Upper lobe of left lung (tissue), 6 donors: ENCODE data around the gene GNAO1. TPM values are rescaled to one million over a fixed set of nuclear protein-coding genes. Genes with fewer than 3 reads are reported as not detected.

Source experiments
- ATAC-seq, 2 donors: fragments of 200-7000 bp; cut with Tn5 transposase; one replicate each; pipeline ENCODE4 v1.9.1; 2022; ENCODE audit warnings: mild to moderate bottlenecking in 2 of 2, moderate library complexity in 2 of 2; ENCODE audit not compliant: low FRiP score in 2 of 2
- DNase-seq, 2 donors: peaks; one replicate each; pipeline ENCODE4 v3.0.0-alpha.2; 2019 to 2020
- H3K27ac ChIP-seq, 4 donors: fragments of 200-600 bp; sonication (generic); one replicate each; pipeline ENCODE4 v1.5.1; 2016 to 2019
- H3K27me3 ChIP-seq, 4 donors: fragments of 200-600 bp; sonication (generic); one replicate each; pipeline ENCODE4 v1.5.1; 2017 to 2019
- H3K36me3 ChIP-seq, 4 donors: fragments of 200-600 bp; sonication (generic); one replicate each; pipeline ENCODE4 v1.5.1; 2016 to 2019
- H3K4me1 ChIP-seq, 4 donors: fragments of 200-600 bp; sonication (generic); one replicate each; pipeline ENCODE4 v1.5.1; 2018 to 2019
- H3K4me3 ChIP-seq, 4 donors: fragments of 200-600 bp; sonication (generic); one replicate each; pipeline ENCODE4 v1.5.1; 2017 to 2019; ENCODE audit warnings: mild to moderate bottlenecking in 2 of 4, moderate library complexity in 1 of 4
- H3K9me3 ChIP-seq, 4 donors: fragments of 200-600 bp; sonication (generic); one replicate each; pipeline ENCODE4 v1.5.1; 2018 to 2019
- CTCF ChIP-seq, 6 experiments: fragments of 450-650 bp in 4 of 6; fragments of 200-600 bp in 2 of 6; sonication (generic) in 2 of 6; IDR thresholded peaks; one replicate each; pipeline ENCODE4 v1.5.1; 2016 to 2019; ENCODE audit warnings: antibody characterized with exemption in 6 of 6
- EP300 ChIP-seq, 4 donors: sonication (generic); formaldehyde crosslinking; IDR thresholded peaks; one replicate each; pipeline ENCODE4 v1.5.1; 2017; ENCODE audit warnings: antibody characterized with exemption in 4 of 4, control low read depth in 2 of 4
- POLR2A ChIP-seq, 4 donors: fragments of 450-650 bp; IDR thresholded peaks; one replicate each; pipeline ENCODE4 v1.5.1; 2016 to 2017; ENCODE audit warnings: antibody characterized with exemption in 4 of 4, mild to moderate bottlenecking in 2 of 4
- POLR2AphosphoS5 ChIP-seq, 2 donors: sonication (generic); formaldehyde crosslinking; IDR thresholded peaks; one replicate each; pipeline ENCODE4 v1.5.1; 2017; ENCODE audit warnings: antibody characterized with exemption in 2 of 2
- WGBS, 2 donors: methylation state at CpG; one replicate each; pipeline ENCODE4 v1.1.5; 2017 to 2018; 5-methylcytosine and 5-hydroxymethylcytosine counted together
- total RNA-seq, 6 donors: library from RNA; depleted of rRNA in 4 of 6; stranded (reverse); fragments of >200 nt in 4 of 6; gene quantifications; one replicate each; pipeline versions ENCODE4 v1.1.0 to v1.2.1, GENCODE V29; 2016 to 2021
- donor health status: DM: no; HTN: no; CAD: no; lungs with moderate emphysema.
- donor health status: DM: no; HTN: yes; CAD: no; lungs with severe emphysema.

GNAO1 gene
- total RNA-seq, 6 donors from 2014 or later, result 0.46 to 2.7 (median 0.79) TPM; not detected in 1

- WGBS, 2 donors, result 68 to 76% methylated on average over 4 of the region's 4 CpGs
- TF ChIP-seq EP300 (IDR thresholded peaks at IDR 0.05) (no peak), CTCF (IDR thresholded peaks at IDR 0.05) (no peak), POLR2A (IDR thresholded peaks at IDR 0.05) (no peak), POLR2AphosphoS5 (IDR thresholded peaks at IDR 0.05) (no peak)
- no peak for ATAC-seq
Measured at GRCh38 chr16:56273615-56274014, 82.3 kb downstream of the GNAO1 start.

GRCh38 chr16:56274369-56274768, 83.1 kb downstream of the GNAO1 start:
- ATAC-seq, result no peak
- Histone ChIP-seq H3K27me3 (no peaks in the 10 kb centered on the region), H3K9me3 (no peaks in the 10 kb centered on the region), H3K27ac (no peak overlapping the region), H3K4me1 (no peaks in the 10 kb centered on the region), H3K36me3 (no peaks in the 10 kb centered on the region), H3K4me3 (no peak overlapping the region)
- DNase-seq, result no peak
- WGBS, 2 donors, result 94 to 96% methylated on average over 4 of the region's 4 CpGs
- TF ChIP-seq CTCF (IDR thresholded peaks at IDR 0.05) (no peak), EP300 (IDR thresholded peaks at IDR 0.05) (no peak), POLR2A (IDR thresholded peaks at IDR 0.05) (no peak), POLR2AphosphoS5 (IDR thresholded peaks at IDR 0.05) (no peak)

More at GRCh38 chr16:56273615-56274014, 82.3 kb downstream of the GNAO1 start:
- H3K9me3 ChIP-seq, result no peaks in the 10 kb centered on the region
- H3K36me3 ChIP-seq, result no peaks in the 10 kb centered on the region
- no peaks in the 10 kb centered on the region for H3K27me3 ChIP-seq
- DNase-seq, result no peak
- no peak overlapping the region for H3K4me3 ChIP-seq
- no peaks in the 10 kb centered on the region for H3K4me1 ChIP-seq
- H3K27ac ChIP-seq, result no peak overlapping the region

- 41 to 62% methylated on average over 4 of the region's 4 CpGs for WGBS, 2 donors
- ATAC-seq (no peak), DNase-seq (no peak)
- H3K27me3 ChIP-seq, result no peaks in the 10 kb centered on the region
- no peaks in the 10 kb centered on the region for H3K9me3 ChIP-seq
- H3K36me3 ChIP-seq, result no peaks in the 10 kb centered on the region
- no peaks in the 10 kb centered on the region for H3K4me1 ChIP-seq
- H3K27ac ChIP-seq, result no peak overlapping the region
- H3K4me3 ChIP-seq, result no peak overlapping the region
- no peak for TF ChIP-seq POLR2AphosphoS5 (IDR thresholded peaks at IDR 0.05)
- no peak for TF ChIP-seq EP300 (IDR thresholded peaks at IDR 0.05)
- no peak for TF ChIP-seq POLR2A (IDR thresholded peaks at IDR 0.05)
- TF ChIP-seq CTCF (IDR thresholded peaks at IDR 0.05), result no peak
Measured at GRCh38 chr16:56275076-56275475, 83.8 kb downstream of the GNAO1 start.

- Histone ChIP-seq H3K4me1 (no peaks in the 10 kb centered on the region), H3K27ac (no peak overlapping the region), H3K4me3 (no peak overlapping the region), H3K27me3 (no peaks in the 10 kb centered on the region), H3K9me3 (no peaks in the 10 kb centered on the region), H3K36me3 (no peaks in the 10 kb centered on the region)
- TF ChIP-seq POLR2A (IDR thresholded peaks at IDR 0.05) (no peak), CTCF (IDR thresholded peaks at IDR 0.05) (no peak), POLR2AphosphoS5 (IDR thresholded peaks at IDR 0.05) (no peak)
- DNase-seq (peak in 1 of 2 donors; percentile 18), ATAC-seq (no peak)
- 95 to 97% methylated on average over 9 of the region's 9 CpGs for WGBS, 2 donors
Measured at GRCh38 chr16:56275801-56276200, 84.5 kb downstream of the GNAO1 start.

GRCh38 chr16:56277075-56277474, 85.8 kb downstream of the GNAO1 start:
- Histone ChIP-seq H3K27ac (no peak overlapping the region), H3K4me3 (no peak overlapping the region), H3K36me3 (no peaks in the 10 kb centered on the region), H3K4me1 (no peaks in the 10 kb centered on the region), H3K9me3 (no peaks in the 10 kb centered on the region), H3K27me3 (no peaks in the 10 kb centered on the region)
- ATAC-seq (no peak), DNase-seq (peak in 1 of 2 donors; percentile 15)
- 71 to 78% methylated on average over 5 of the region's 5 CpGs for WGBS, 2 donors
- TF ChIP-seq CTCF (IDR thresholded peaks at IDR 0.05), result no peak
- TF ChIP-seq POLR2AphosphoS5 (IDR thresholded peaks at IDR 0.05), result no peak
- TF ChIP-seq POLR2A (IDR thresholded peaks at IDR 0.05), result no peak
- no peak for TF ChIP-seq EP300 (IDR thresholded peaks at IDR 0.05)
